ENCODE results near the gene WHRN.

DNA sequence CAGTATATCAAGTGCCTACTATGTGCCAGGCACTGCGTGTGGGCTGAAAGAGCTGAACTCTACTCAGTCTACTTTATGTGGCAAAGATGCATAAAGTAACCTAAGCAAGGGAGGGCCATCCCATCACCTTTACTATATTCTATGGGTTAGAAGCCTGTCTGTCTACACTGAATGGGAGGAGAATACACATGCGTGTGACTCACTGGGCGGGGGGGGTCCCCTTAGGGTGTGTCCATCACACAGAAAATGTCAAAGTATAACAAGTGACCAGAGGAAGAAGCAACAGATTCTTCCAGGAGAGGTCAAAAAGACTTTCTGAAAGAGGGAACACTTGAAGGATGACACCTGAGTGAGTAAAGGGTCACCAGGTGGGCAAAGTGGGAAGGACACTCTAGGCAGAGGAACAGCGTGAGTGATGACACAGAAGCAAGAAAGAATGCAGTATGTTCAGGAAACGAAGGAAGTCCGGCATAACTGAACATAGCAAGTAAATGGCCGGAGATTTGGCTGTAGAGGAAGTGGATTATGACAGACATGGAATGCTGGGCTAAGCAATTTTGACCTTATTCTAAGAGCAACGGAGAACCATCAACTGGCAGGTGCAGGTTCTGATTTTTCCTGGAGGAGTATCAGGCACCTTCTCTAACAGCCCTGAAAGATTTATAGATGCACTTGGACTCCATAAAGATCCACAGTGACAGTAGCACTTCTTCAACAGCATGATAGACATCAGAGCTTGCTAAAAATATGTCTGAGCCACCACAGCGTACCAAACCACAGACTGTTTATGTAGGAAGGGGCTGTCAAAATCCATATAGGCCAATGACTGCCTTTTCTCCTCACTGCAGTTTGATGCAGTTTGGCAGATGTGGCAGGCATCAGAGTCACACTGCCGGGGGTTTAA, 8.0 kb upstream of the WHRN start:
- TF ChIP-seq EZH2 (IDR thresholded peaks at IDR 0.05; ENCODE audit: low read depth) (no peak), CTCF (conservative IDR thresholded peaks at IDR 0.05) (no peak)

Measured in PC-9 (cell line).